IPS-18c (cell line): ENCODE results near the gene BFSP1.

Experiments used
- H3K4me3 ChIP-seq: 2 replicates; pipeline ENCODE4 v1.7.0; 2013; ENCODE audit warnings: low read depth, mild to moderate bottlenecking, low read length, moderate library complexity; ENCODE audit not compliant: insufficient read depth
- H3K9me3 ChIP-seq: one replicate; pipeline ENCODE4 v1.6.1; 2013; ENCODE audit warnings: mild to moderate bottlenecking, low read length, moderate library complexity; ENCODE audit not compliant: control insufficient read depth, insufficient read depth

Gene BFSP1

DNA sequence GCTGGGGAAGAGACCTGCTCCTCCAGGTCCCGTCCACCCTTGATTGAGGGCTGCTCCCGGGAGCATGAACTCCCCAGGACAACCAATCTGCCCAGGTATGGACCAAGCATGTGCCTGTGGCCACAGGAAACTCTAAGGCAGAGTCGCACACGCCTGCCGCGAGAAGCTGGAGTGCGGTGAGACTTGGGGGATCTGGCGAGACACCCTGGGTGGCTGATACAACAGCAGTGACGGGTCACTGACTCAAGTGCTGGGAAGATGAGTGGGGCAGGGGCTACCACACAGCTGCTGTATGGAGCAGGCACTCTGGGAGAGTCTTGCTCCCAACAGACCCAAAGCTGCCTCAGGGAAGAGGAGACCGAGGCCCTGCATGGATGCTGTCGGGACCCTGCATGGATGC lies 40.1 kb downstream of the BFSP1 start:
- Histone ChIP-seq H3K4me3 (no peak overlapping the region), H3K9me3 (no peaks in the 10 kb centered on the region)

DNA sequence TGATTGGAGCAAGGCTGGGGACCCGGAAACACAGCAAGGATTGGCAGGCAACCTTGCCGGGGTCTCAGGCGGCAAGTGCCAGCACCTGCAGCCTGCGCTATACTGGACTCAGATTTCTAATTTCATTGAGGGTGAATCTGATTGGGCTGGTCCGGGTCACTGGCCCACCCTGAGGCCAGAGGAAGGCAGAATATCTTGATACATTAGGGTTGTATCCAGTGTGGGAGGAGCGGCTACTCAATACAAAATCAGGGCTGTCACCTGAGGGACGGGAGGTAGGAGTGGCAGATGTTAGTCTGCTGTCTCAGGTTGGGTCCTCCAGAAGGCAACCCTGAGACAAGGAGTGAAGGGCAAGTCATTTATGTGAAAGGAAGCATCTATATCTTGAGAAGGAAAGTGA lies 40.7 kb downstream of the BFSP1 start:
- H3K9me3 ChIP-seq, result no peaks in the 10 kb centered on the region
- no peak overlapping the region for H3K4me3 ChIP-seq

- Histone ChIP-seq H3K4me3 (no peak overlapping the region), H3K9me3 (no peaks in the 10 kb centered on the region)
Measured at GRCh38 chr20:17488916-17489600, 42.1 kb downstream of the BFSP1 start.

DNA sequence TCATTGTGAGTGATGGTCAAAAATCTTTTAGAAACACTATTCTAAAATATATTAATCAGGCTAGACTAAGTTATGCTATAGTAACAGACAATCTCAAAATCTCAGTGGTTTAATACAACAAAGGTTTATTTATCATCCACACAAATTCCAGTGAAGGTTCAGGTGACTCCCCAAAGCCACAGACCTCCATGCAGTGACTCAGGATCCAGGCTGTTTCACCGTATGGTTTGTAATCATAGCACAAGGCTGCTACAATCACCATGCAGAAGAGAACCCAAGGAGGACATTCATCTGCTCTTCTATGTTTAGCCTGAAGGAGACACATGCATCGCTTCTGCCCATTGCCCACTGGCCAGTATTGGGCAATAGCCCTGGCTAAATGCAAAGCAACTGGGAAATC lies 46.2 kb downstream of the BFSP1 start:
- no peaks in the 10 kb centered on the region for H3K9me3 ChIP-seq
- H3K4me3 ChIP-seq, result no peak overlapping the region

DNA sequence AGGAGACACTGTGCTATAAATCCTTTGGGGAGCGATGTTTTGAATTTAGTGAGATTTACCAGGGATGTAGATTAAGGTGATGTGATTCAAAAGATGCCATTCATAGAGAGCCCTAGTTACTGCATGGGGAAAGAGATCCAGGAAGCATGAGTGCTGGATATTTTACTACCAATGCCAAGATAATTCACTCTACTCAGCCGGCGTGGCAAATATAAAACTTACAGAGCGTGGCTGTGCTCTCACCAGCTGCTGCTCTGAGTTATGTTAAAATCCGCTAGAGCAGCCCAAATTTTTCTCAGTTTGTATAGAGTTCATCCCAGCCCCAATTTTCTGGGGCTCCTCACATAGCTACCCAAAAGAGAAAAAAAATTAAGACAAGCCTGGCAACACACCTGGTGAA lies 48.6 kb downstream of the BFSP1 start:
- H3K4me3 ChIP-seq, result no peak overlapping the region

DNA sequence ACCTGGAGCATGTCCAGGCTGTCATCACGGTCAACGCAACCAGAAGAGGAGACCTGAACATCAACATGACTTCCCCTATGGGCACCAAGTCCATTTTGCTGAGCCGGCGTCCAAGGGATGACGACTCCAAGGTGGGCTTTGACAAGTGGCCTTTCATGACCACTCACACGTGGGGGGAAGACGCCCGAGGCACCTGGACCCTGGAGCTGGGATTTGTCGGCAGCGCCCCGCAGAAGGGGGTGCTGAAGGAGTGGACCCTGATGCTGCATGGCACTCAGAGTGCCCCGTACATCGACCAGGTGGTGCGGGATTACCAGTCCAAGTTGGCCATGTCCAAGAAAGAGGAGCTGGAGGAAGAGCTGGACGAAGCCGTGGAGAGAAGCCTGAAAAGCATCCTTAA lies 49.5 kb downstream of the BFSP1 start:
- no peak overlapping the region for H3K4me3 ChIP-seq
- no peaks in the 10 kb centered on the region for H3K9me3 ChIP-seq

More for the DNA sequence above, 48.6 kb downstream of the BFSP1 start:
- H3K9me3 ChIP-seq, result no peaks in the 10 kb centered on the region

DNA sequence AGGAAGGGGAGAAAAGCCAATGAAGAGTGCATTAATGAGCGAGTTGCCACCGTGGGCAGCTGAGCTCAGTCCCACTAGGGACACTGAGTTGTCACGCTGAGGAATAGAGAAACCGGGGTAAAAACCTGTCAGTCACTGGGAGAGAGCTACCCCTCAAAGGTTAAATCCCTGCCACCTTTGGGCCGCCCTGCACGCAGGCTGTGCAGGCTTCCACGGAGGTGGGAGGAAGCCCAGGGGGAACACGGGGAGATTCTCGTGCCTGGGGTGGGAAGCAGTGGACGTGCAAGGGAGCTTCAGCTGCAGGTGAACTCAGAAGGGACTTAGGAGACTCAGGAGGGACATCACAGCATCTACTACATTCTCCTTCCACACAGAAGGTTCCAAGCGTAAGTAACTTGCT lies 50.5 kb downstream of the BFSP1 start:
- no peaks in the 10 kb centered on the region for H3K9me3 ChIP-seq
- H3K4me3 ChIP-seq, result no peak overlapping the region

GRCh38 chr20:17479063-17479657 lies 52.0 kb downstream of the BFSP1 start:
- no peaks in the 10 kb centered on the region for H3K9me3 ChIP-seq
- no peak overlapping the region for H3K4me3 ChIP-seq

- H3K4me3 ChIP-seq, result no peak overlapping the region
- no peaks in the 10 kb centered on the region for H3K9me3 ChIP-seq
Measured at GRCh38 chr20:17473659-17474058, 57.5 kb downstream of the BFSP1 start.

GRCh38 chr20:17471606-17472187 lies 59.5 kb downstream of the BFSP1 start:
- Histone ChIP-seq H3K4me3 (no peak overlapping the region), H3K9me3 (no peaks in the 10 kb centered on the region)

GRCh38 chr20:17470973-17471372 lies 60.2 kb downstream of the BFSP1 start:
- Histone ChIP-seq H3K9me3 (no peaks in the 10 kb centered on the region), H3K4me3 (no peak overlapping the region)

- Histone ChIP-seq H3K4me3 (no peak overlapping the region), H3K9me3 (no peaks in the 10 kb centered on the region)
Measured at GRCh38 chr20:17470521-17470920, 60.7 kb downstream of the BFSP1 start.

GRCh38 chr20:17469246-17470030 lies 61.7 kb downstream of the BFSP1 start:
- H3K4me3 ChIP-seq, result no peak overlapping the region
- no peaks in the 10 kb centered on the region for H3K9me3 ChIP-seq

DNA sequence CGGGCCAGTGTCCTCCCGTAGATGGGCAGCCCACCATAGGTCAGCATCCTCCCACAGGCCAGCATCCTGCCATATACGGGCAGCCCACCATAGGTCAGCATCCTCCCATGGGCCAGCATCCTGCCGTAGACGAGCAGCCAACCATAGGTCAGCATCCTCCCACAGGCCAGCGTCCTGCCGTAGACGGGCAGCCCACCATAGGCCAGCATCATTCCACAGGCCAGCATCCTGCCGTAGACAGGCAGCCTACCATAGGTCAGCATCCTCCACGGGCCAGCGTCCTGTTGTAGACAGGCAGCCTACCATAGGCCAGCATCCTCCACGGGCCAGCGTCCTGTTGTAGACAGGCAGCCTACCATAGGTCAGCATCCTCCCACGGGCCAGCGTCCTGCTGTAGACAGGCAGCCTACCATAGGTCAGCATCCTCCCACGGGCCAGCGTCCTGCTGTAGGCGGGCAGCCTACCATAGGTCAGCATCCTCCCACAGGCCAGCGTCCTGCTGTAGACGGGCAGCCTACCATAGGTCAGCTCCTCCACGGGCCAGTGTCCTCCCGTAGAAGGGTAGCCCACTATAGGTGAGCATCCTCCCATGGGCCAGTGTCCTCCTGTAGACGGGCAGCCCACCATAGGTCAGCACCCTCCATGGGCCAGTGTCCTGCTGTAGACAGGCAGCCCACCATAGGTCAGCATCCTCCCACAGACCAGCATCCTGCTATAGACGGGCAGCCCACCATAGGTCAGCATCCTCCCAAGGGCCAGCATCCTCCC lies 62.9 kb downstream of the BFSP1 start:
- Histone ChIP-seq H3K4me3 (no peak overlapping the region), H3K9me3 (no peaks in the 10 kb centered on the region)

GRCh38 chr20:17467120-17467655 lies 64.0 kb downstream of the BFSP1 start:
- H3K9me3 ChIP-seq, result no peaks in the 10 kb centered on the region
- no peak overlapping the region for H3K4me3 ChIP-seq

DNA sequence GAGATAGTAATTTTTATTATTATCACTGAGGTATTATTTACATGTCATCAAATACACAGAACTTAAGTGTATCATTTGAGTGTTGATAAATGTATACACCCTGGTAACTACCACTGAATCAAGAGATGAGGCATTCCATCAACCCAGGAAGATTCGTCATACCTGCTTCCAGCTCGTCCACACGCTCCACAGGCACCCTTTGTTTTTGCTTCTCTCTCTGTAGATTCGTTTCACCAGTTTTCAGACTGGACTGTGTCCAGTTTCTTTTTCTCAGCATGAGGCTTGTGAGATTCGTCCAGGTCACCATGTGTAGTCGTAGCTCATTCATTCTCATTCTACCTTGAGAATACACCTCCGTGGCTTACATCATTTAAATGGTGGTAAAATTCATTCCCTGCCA lies 64.5 kb downstream of the BFSP1 start:
- H3K9me3 ChIP-seq, result no peaks in the 10 kb centered on the region
- H3K4me3 ChIP-seq, result no peak overlapping the region

DNA sequence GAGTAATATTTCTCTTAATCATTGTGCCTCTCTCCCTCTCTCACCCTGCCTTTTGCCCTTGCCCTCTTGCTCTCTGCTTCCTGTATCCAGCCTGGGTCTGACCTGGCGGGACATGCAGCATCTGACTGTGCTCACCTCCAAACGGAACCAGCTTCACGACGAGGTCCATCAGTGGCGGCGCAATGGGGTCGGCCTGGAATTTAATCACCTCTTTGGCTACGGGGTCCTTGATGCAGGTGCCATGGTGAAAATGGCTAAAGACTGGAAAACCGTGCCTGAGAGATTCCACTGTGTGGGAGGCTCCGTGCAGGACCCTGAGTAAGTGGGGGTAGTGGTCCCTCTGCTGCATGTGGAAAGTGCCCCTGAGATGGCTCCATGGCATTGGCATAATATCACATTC lies 65.9 kb downstream of the BFSP1 start:
- H3K9me3 ChIP-seq, result no peaks in the 10 kb centered on the region
- H3K4me3 ChIP-seq, result no peak overlapping the region
